Bronchial epithelial cell (primary cell): Measurements from ENCODE around the gene FABP1. TPM values are rescaled to one million over a fixed set of nuclear protein-coding genes. Genes with fewer than 3 reads are reported as not detected.

ENCODE experiments used
- DNase-seq: peaks from one replicate; pipeline ENCODE4 v3.0.0-alpha.2; 2010; ENCODE audit warnings: low read depth
- FAIRE-seq: peaks from 2 replicates; lab custom pipeline; 2011; peaks lifted over from hg19 to GRCh38; lab: Jason Lieb, UNC
- H3K27me3 ChIP-seq: 2 replicates; pipeline ENCODE4 v1.5.1; 2011; ENCODE audit warnings: low read length; ENCODE audit not compliant: control insufficient read depth, insufficient read depth
- H3K36me3 ChIP-seq: 2 replicates; pipeline ENCODE4 v1.5.1; 2011; ENCODE audit warnings: low read length; ENCODE audit not compliant: control insufficient read depth, insufficient read depth
- H3K4me3 ChIP-seq: 2 replicates; pipeline ENCODE4 v1.5.1; 2011; ENCODE audit warnings: mild to moderate bottlenecking, low read depth, low read length, control low read depth
- CTCF ChIP-seq: IDR thresholded peaks from 2 replicates; pipeline ENCODE4 v1.5.1; 2011; ENCODE audit warnings: mild to moderate bottlenecking, moderate library complexity, low read length, control low read depth, inconsistent platforms; ENCODE audit not compliant: insufficient read depth, severe bottlenecking
- total RNA-seq: library from RNA; depleted of rRNA; stranded (reverse); fragments of >200 nt; gene quantifications from 2 replicates; pipeline ENCODE4 v1.2.1, GENCODE V29; 2014

Gene FABP1
- total RNA-seq: not detected in 2 replicates

DNA sequence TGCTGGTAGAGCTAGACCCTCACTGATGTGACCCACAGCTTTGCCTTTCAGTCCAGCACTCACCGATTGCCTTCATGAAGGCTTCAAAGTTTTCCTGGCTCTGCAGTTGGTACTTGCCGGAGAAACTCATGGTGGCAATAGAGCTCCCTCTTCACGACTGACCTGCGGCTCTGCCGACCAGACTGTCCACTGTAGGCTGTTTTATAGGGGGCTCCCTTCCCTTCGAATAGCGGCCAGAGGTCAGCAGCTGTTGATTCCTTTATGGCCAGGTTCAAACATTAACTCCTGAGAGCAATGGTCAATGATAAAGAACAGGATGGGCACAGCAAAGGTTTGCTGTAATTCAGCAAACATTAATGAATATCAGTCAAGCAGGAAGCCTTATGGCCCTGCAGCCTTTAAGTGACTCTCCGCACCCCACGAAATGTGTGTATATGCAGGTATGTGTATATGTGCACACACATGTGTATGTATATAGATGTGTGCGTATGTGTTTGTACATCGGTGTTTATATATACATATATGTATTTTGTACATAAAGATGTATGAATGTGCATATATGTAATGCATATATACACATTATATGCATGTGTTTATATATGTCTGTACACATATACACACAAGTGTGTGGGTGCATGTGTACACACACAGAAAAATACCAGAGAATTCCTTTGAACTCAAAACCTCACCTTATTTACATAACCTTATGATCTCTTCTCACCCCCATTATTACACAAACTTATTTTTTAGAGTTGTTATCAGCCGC, at the start of gene FABP1:
Gene FABP1, minus strand, starts transcription at position 175 of the 766 bp plus-strand sequence. Its CDS starts 45 bp downstream, at position 130.
- no peak for TF ChIP-seq CTCF
- H3K4me3 ChIP-seq: no peak within 1 kb of the TSS
- no peaks in the 10 kb centered on the region for H3K27me3 ChIP-seq
- FAIRE-seq: no peak
- DNase-seq: no peak
- no peaks in the 10 kb centered on the region for H3K36me3 ChIP-seq

DNA sequence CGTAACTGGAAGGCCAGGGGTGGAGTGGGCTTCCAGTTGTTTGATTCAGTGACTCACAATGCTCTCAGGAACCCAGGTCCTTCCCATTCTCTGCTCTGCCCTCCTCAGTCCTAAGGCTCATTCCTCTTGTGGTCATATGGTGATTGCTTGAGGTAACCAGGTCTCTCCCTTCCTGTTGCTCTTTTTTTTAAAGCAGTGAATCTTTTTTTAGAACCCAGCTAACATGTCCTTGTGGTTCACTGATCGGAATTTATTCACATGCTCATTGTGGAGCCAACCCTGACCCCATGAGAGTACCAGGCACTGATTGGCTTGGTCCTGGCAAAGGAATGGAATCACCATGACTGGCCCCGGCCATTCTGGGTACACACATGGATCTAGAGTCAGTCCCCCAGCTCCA, 49.7 kb upstream of the FABP1 start:
- FAIRE-seq (no peak), DNase-seq (peak; percentile 63)
- Histone ChIP-seq H3K36me3 (no peaks in the 10 kb centered on the region), H3K27me3 (no peaks in the 10 kb centered on the region), H3K4me3 (no peak overlapping the region)
- TF ChIP-seq CTCF: no peak

DNA sequence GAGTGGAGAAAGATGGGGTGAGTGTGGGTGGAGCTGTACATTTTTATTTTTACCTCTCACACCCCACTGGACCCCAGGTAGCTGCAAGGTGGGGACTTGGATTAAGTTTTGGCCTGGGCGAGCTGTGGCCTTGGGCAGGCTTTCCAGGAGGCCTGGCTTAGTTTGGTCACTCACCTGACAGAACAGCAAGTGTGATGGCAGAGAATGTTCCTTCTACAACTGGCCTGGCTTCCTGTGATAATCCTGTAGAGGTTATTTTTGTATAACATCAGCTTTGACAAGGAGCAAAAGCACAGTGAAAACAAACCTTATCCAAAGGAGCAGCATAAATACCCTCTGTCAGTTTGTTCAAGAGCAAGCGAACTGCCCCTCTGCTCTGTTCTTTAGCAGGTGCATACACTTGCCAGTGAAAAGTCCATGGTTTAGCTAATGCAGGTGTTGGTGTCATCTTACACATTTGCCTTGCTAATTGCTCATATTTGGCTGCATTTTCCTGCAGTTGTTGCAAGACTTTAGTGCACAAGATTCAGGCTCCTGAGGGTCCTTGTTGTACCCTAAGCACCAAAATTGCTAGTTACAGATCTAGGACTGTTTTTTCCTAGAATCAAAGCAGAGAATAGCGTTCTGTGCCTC, 48.6 kb upstream of the FABP1 start:
- no peak for TF ChIP-seq CTCF
- FAIRE-seq (no peak), DNase-seq (no peak)
- Histone ChIP-seq H3K36me3 (no peaks in the 10 kb centered on the region), H3K4me3 (no peak overlapping the region), H3K27me3 (no peaks in the 10 kb centered on the region)

GRCh38 chr2:88172882-88173281, 45.0 kb upstream of the FABP1 start:
- FAIRE-seq: no peak
- no peaks in the 10 kb centered on the region for H3K36me3 ChIP-seq
- no peak overlapping the region for H3K4me3 ChIP-seq
- TF ChIP-seq CTCF: no peak
- peaks cover 2% of the 10 kb centered on the region for H3K27me3 ChIP-seq
- DNase-seq: no peak

GRCh38 chr2:88171966-88172365, 44.1 kb upstream of the FABP1 start:
- TF ChIP-seq CTCF: no peak
- Histone ChIP-seq H3K36me3 (no peaks in the 10 kb centered on the region), H3K27me3 (peaks cover 2% of the 10 kb centered on the region), H3K4me3 (no peak overlapping the region)
- FAIRE-seq (no peak), DNase-seq (no peak)
